NCI-H1694 treated with DMSO at 0.1 percent for 48 hours (cell line): ENCODE results near the gene TIMP1.

Source experiments
- DNase-seq: peaks from one replicate; lab custom pipeline; 2025; lab: John Stamatoyannopoulos, UW

The TIMP1 gene

GRCh38 chrX:47634871-47635575 lies 52.8 kb downstream of the TIMP1 start:
- no peak for DNase-seq
